GM18870 (cell line): ENCODE data around the gene TIAL1.
"Not testable (repeated sequence)": the region's sequence is repeated elsewhere in the genome, so short reads cannot be mapped to it uniquely, and the experiment has no call there.

ENCODE experiments used
- ATAC-seq: cut with Tn5 transposase; IDR thresholded peaks from one replicate; pipeline ENCODE4 v1.9.1; 2021; ENCODE audit warnings: moderate library complexity; ENCODE audit not compliant: unreplicated experiment

The TIAL1 gene

GRCh38 chr10:119596537-119597404 is at the start of gene TIAL1:
Gene TIAL1, minus strand, starts transcription at chr10:119596964. Its CDS starts 499 bp downstream, at chr10:119596465.
- ATAC-seq, result peak; percentile 81

GRCh38 chr10:119644994-119645393 is 48.2 kb upstream of the TIAL1 start:
- ATAC-seq, result no peak

- no peak for ATAC-seq
These were observed 47.5 kb upstream of the TIAL1 start for GRCh38 chr10:119644205-119644814.

GRCh38 chr10:119643306-119644204 is 46.8 kb upstream of the TIAL1 start:
- ATAC-seq, result no peak

GRCh38 chr10:119642556-119643111 is 45.9 kb upstream of the TIAL1 start:
- ATAC-seq, result no peak

- no peak for ATAC-seq
These were observed 44.2 kb upstream of the TIAL1 start for GRCh38 chr10:119640875-119641526.

- ATAC-seq, result no peak
These were observed 43.6 kb upstream of the TIAL1 start for GRCh38 chr10:119640384-119640783.

GRCh38 chr10:119638982-119639381 is 42.2 kb upstream of the TIAL1 start:
- no peak for ATAC-seq

- ATAC-seq, result no peak
These were observed 40.9 kb upstream of the TIAL1 start for GRCh38 chr10:119637631-119638030.

GRCh38 chr10:119634219-119634544 is 37.4 kb upstream of the TIAL1 start:
- ATAC-seq, result no peak

GRCh38 chr10:119633538-119634218 is 36.9 kb upstream of the TIAL1 start:
- no peak for ATAC-seq

- no peak for ATAC-seq
These were observed 33.5 kb upstream of the TIAL1 start for GRCh38 chr10:119630300-119630699.

- ATAC-seq, result no peak
These were observed 29.0 kb upstream of the TIAL1 start for GRCh38 chr10:119625570-119626280.

- no peak for ATAC-seq
These were observed 24.3 kb upstream of the TIAL1 start for GRCh38 chr10:119621078-119621384.

GRCh38 chr10:119620241-119621077 is 23.7 kb upstream of the TIAL1 start:
- no peak for ATAC-seq

- ATAC-seq, result not testable (repeated sequence)
These were observed 23.0 kb upstream of the TIAL1 start for GRCh38 chr10:119619811-119620210.

- ATAC-seq, result no peak
These were observed 22.5 kb upstream of the TIAL1 start for GRCh38 chr10:119619215-119619614.

- no peak for ATAC-seq
These were observed 20.3 kb upstream of the TIAL1 start for GRCh38 chr10:119616882-119617570.
